ENCODE data around the gene ZBTB20. TPM values are rescaled to one million over a fixed set of nuclear protein-coding genes. Genes with fewer than 3 reads are reported as not detected.

ZBTB20 gene
- total and polyA plus RNA-seq, 2 experiments from 2014 or later = 15.7 to 37.3 TPM

- H3K4me1 ChIP-seq (ENCODE audit: low read depth) = peaks cover 11% of the 10 kb centered on the region
- no peak overlapping the region for H3K27ac ChIP-seq
- no peaks in the 10 kb centered on the region for H3K9me3 ChIP-seq (ENCODE audit: low read depth)
- no peak overlapping the region for H3K4me3 ChIP-seq
- H3K36me3 ChIP-seq = no peaks in the 10 kb centered on the region
- H3K27me3 ChIP-seq = no peaks in the 10 kb centered on the region
- TF ChIP-seq CTCF (IDR thresholded peaks at IDR 0.05; ENCODE audit: low read depth, low read length) = no peak
- no peak for DNase-seq (ENCODE audit: low read depth in 1 of 2, low spot score in 1 of 2)
Measured at GRCh38 chr3:114958930-114959329, 188.2 kb downstream of the ZBTB20 start.

- Histone ChIP-seq H3K27ac (no peak overlapping the region), H3K9me3 (ENCODE audit: low read depth) (no peaks in the 10 kb centered on the region), H3K4me1 (ENCODE audit: low read depth) (peaks cover 11% of the 10 kb centered on the region), H3K27me3 (no peaks in the 10 kb centered on the region), H3K36me3 (no peaks in the 10 kb centered on the region), H3K4me3 (no peak overlapping the region)
- TF ChIP-seq CTCF (IDR thresholded peaks at IDR 0.05; ENCODE audit: low read depth, low read length) = no peak
- DNase-seq (ENCODE audit: low read depth in 1 of 2, low spot score in 1 of 2) = no peak
Measured at GRCh38 chr3:114953800-114954199, 193.3 kb downstream of the ZBTB20 start.

DNA sequence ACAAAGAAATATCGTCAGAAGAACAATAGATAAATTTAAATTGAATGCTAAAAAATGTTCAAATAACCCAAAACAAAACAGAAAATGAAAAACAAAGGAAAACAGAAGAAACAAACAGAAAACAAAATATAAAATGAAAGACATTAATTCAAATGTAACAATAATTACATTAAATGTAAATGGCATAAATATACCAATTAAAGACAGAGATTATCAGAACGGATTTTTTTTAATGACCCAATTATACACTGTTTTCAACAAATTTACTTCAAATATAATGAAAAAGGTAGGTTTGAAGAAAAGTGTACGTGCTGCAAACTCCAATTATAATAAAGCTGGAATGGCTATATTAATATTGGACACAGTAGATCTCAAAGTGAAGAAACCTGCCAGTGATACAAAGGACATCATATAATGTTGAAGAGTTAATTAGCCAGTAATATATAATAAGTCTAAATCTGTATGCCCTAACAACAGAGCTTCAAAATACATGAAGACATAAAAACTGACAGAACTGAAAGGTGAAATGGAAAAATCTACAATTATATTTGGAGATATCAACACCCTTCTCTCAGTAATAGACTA, 193.8 kb downstream of the ZBTB20 start:
- no peak overlapping the region for H3K27ac ChIP-seq
- no peak for TF ChIP-seq CTCF (IDR thresholded peaks at IDR 0.05; ENCODE audit: low read depth, low read length)
- H3K4me3 ChIP-seq = no peak overlapping the region
- DNase-seq (ENCODE audit: low read depth in 1 of 2, low spot score in 1 of 2) = no peak
- H3K9me3 ChIP-seq (ENCODE audit: low read depth) = no peaks in the 10 kb centered on the region
- peaks cover 11% of the 10 kb centered on the region for H3K4me1 ChIP-seq (ENCODE audit: low read depth)
- H3K27me3 ChIP-seq = no peaks in the 10 kb centered on the region
- no peaks in the 10 kb centered on the region for H3K36me3 ChIP-seq

- DNase-seq (ENCODE audit: low read depth in 1 of 2, low spot score in 1 of 2) = no peak
- Histone ChIP-seq H3K9me3 (ENCODE audit: low read depth) (no peaks in the 10 kb centered on the region), H3K4me1 (ENCODE audit: low read depth) (no peaks in the 10 kb centered on the region), H3K27me3 (no peaks in the 10 kb centered on the region), H3K4me3 (no peak overlapping the region), H3K27ac (no peak overlapping the region), H3K36me3 (no peaks in the 10 kb centered on the region)
- no peak for TF ChIP-seq CTCF (IDR thresholded peaks at IDR 0.05; ENCODE audit: low read depth, low read length)
Measured at GRCh38 chr3:114942773-114943172, 204.3 kb downstream of the ZBTB20 start.

DNA sequence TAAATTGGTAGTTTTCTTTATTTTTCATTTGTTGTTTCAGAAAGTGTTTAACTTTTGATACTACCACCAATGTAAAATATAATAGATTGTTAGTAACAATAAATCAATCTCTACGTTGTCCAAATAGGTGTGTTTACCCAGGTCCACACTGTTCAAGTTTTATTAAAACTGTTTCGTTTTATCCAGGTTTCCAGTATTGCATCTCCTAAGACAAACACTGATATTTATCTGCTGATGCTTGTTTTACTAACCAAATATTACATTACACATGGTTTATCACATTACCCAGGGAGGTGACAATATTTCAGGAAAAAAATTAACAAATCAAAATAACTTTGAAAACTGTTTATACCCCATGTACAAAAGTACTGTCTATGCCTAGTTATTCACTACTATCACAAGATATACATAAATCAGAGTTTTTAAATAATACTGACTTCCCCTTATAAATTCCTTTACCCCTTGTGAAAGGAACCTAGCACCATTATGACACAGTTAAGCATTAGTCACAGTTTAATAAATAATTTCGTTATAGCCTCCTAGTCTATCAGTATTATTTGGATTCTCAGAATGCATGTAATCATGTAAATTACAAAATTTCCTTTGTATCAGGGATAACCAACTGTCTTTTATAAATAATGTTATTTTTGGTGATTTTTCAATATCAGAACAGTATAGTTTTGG, 205.3 kb downstream of the ZBTB20 start:
- Histone ChIP-seq H3K4me3 (no peak overlapping the region), H3K36me3 (no peaks in the 10 kb centered on the region), H3K9me3 (ENCODE audit: low read depth) (no peaks in the 10 kb centered on the region), H3K27me3 (no peaks in the 10 kb centered on the region), H3K27ac (no peak overlapping the region), H3K4me1 (ENCODE audit: low read depth) (no peaks in the 10 kb centered on the region)
- no peak for TF ChIP-seq CTCF (IDR thresholded peaks at IDR 0.05; ENCODE audit: low read depth, low read length)
- DNase-seq (ENCODE audit: low read depth in 1 of 2, low spot score in 1 of 2) = no peak
